ENCODE measurements around the gene GJB1.

DNA sequence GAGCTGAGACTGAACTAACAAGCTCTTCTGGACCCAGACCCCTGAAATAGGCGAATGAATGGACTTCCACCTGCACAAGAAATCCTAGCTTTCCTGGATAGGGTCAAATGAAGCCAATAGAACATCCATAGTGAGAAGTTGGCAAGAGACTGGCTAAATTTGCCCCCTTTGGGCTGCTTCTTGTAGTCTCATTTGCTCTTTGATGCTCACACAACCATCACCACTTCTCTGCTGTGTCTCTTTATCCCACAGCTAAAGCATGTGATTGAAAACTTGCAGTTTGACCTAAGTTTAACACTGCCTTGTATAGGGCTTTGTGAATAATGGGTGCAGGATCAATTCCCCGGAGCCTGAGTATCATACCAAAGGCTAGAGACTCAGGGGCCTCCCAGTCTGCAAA lies 40.2 kb upstream of the GJB1 start:
- TF ChIP-seq, protein P1, sequence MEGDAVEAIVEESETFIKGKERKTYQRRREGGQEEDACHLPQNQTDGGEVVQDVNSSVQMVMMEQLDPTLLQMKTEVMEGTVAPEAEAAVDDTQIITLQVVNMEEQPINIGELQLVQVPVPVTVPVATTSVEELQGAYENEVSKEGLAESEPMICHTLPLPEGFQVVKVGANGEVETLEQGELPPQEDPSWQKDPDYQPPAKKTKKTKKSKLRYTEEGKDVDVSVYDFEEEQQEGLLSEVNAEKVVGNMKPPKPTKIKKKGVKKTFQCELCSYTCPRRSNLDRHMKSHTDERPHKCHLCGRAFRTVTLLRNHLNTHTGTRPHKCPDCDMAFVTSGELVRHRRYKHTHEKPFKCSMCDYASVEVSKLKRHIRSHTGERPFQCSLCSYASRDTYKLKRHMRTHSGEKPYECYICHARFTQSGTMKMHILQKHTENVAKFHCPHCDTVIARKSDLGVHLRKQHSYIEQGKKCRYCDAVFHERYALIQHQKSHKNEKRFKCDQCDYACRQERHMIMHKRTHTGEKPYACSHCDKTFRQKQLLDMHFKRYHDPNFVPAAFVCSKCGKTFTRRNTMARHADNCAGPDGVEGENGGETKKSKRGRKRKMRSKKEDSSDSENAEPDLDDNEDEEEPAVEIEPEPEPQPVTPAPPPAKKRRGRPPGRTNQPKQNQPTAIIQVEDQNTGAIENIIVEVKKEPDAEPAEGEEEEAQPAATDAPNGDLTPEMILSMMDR (conservative IDR thresholded peaks at IDR 0.05 in 1 of 2, IDR thresholded peaks at IDR 0.05 in 1 of 2; ENCODE audit: extremely low read depth in 1 of 2, insufficient read depth in 1 of 2, low read depth in 1 of 2, low read length in 2 of 2): no peak
- TF ChIP-seq EZH2 (IDR thresholded peaks at IDR 0.05; ENCODE audit: borderline replicate concordance, low read length): no peak
